HCEC 1CT (cell line): ENCODE data around the gene CCM2.
"Not testable (repeated sequence)": the region's sequence is repeated elsewhere in the genome, so short reads cannot be mapped to it uniquely, and the experiment has no call there.

ENCODE experiments used
- DNase-seq: peaks from one replicate; pipeline ENCODE4 v3.0.0-alpha.2; 2017

CCM2 gene

DNA sequence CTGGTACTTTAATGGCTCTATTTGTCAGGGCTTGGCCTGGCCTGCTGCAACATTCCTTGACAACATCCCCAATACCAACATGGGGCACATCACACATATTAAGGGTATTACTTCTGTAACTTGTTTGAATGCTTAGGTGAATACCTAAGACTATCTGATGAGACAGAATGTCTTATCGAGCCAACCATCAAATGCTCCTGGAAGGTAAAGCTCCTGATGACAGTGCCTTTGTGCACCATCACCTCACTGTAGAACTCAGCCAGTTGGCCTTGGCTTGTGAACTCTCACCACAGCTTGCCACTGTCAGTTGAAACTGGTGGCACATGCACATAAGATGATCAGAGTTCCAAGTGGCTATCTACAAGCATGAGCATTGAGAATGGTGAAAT lies 17.5 kb upstream of the CCM2 start:
- no peak for DNase-seq

DNA sequence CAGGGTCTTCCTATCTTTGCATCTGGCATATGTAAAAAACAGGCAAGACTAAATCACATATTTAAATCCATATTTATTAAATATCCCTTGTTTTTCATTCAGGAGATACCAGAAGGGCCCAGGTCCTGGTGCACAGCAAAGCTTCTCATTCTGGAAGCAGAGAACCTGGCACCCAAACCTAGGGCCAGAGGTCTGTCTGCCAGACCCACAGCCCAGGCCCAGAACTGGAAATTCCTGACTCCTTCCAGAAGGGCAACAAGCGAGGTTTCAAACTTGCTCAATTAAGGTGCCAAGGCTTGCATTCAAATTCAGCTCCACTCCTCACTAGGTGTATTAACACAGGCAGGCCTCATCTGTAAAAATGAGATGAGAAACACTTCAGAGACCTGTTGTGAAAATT lies 17.0 kb upstream of the CCM2 start:
- DNase-seq: no peak

DNA sequence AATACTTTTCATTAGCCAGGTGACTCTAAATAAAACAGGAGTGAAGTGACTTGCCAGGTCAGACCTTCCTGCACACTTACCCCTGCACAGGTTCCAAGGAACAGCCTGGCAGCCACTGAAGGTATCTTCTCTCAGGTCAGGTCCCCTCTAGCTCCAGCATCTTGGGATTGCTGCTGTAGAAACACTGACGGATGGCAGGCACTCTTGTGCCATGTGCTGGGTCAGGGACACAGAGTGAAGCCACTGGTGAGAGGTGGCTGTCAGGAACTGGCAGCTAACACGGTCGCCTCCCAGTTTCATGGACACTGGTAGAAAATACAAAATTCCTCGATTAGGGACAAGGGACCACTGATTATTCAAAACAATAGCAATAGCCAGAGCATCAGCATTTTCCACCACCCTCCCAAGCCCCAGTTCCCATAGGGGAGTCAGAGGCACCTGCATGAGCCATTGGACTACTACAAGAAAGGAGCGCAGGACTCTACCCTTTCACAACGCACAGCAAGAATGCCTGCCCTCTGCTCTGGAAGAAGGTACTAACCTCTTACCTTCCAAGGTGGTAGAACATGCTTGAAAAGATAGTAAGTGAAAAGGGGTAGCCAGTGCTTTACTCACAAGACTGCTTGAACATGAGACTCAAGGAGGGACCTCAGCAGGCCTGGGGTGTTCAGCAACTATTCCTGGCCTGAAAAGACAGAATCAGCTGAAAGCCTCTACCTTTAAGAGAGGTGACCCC lies 16.1 kb upstream of the CCM2 start:
- DNase-seq: no peak

DNA sequence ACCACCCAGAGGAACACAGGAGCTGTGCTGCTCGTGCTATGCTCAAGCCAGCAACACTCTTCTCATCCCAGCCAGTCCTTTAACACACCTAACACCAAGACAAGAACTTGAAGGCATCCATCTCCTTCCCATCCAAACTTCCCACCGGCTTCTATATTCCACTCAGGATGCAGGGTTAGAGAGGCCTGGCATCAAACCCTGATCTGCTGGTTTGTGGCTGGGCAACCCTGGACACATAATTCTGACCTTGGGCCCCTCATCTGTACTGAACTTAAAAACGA lies 15.6 kb upstream of the CCM2 start:
- no peak for DNase-seq

DNA sequence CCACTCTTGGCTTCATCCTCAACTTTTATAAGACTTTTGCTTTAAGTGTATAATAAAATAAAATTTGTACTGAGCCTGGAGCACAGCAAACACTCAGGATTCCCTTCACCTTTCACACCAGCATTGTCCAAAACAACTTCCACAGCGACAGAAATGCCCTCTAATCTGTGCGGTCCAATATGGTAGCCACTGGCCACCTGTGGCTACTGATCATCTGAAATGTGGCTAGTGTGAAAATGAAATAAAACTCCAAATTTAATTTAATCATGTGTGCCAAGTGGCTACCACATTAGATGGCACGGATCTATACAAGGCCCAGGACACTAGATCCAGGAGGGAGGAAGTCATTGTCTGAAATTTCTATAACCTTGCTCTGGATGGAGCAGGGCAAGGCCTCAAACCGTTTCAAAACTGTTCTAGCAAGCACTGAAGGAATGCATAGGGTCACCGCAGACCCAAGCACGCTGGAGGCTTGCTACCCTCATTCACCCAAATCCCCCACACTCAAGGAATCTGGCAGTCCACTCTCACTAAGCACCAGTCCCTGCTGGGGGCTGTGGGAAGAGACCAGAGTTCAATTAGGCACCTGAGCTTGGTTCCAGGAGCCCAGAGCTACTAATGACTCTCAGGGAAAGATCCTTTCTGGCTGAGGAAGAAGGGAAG lies 14.8 kb upstream of the CCM2 start:
- DNase-seq: no peak

DNA sequence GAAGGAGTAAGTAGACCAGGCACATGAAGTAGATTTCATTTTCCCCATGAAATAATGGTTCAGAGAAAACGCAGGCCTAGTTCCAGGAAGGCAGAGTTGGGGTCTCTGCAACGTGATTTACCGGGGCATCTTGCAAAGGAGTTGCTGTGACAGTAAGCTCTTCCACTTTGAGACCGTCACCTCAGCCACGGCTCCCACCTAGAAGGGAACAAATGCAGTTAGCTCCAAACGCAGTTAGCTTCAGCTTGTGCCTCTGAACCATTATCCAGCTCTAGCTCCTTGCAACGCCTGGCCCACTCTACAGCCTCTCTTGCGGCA lies 14.1 kb upstream of the CCM2 start:
- DNase-seq: no peak

DNA sequence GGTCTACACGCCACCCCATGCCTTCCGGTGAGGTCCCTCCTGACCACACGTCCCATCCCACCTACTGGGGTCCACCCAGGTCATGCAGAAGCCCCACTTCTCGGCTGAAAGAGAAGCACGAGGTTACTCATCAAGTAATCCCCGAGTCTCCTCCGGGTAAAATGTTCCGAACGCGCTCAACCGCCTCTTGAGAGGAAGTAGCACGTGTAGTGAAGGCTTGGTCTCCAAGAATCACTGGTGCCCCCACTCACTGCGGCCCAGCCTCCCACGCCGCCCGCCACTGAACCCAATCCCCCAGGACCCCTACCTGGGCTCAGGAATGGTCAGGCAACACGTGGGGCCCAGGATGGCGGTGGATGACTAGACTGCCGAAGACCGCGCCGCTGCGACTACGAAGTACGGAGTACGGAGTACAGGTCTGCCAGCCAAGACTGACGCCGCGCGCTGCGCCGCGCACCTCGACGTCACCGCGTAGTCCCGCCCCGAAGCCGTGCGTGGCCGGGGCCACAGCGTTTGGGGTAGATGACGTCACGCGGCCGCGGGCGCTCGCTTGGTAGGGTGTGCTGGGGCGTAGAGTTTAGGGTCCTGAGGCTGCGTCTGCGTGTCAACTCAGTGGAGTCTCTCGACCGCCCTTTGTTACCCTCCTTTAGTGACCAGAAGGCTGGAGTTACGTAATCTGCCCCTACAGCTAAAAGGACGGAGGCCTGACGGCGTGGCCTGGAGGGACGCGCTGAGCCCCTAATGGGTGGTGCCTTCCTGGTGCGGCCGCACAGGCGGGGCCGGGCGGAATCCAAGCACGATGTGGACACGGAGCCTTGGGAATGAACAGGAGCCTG lies 13.6 kb upstream of the CCM2 start:
- peak; percentile 95 for DNase-seq

DNA sequence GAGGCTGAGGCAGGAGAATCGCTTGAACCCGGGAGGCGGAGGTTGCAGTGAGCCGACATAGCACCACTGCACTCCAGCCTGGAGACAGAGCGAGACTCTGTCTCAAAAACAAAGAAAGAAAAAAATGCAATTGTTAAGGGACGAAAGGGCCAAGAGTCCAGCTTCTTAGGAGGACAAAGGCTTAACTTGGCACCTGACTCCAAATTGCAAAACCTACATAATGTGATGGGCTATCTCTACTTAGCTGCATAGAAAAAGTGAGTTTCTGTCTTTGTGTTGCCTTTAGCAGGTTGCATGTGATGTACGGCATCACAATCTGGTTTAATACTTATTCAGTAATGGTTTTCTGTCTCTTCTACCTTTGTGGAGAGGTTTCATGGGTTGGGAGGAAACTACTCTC lies 12.5 kb upstream of the CCM2 start:
- DNase-seq: no peak

DNA sequence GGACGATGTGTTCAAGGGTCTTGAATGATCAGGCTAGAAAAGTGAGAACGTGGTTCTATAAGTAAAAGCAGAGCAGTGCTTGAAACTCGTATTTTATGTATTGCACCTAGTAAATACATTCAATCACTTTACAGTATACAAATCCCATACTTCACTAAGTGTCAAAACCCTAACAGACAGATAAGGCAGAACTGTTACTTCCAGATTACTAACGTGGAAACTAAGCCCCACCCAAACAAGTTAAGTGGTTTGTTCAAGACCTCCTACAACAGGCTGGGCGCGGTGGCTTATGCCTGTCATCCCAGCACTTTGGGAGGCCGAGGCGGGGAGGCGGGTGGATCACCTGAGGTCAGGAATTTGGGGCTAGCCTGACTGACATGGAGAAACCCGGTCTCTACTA lies 12.0 kb upstream of the CCM2 start:
- DNase-seq: no peak

DNA sequence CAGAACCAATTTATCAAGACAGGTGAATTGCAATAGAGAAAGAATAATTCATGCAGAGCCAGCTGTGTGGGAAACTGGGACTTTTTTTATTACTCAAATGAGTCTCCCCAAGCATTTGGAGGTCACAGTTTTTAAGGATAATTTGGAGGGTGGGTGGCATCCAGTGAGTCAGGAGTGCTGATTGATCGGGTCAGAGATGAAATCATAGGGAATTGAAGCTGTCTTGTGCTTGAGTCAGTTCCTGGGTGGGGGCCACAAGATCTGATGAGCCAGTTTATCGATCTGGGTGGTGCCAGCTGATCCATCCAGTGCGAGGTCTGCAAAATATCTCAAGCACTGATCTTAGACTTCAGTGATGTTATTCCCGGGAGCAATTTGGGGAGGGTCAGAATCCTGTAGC lies 11.3 kb upstream of the CCM2 start:
- DNase-seq: no peak

DNA sequence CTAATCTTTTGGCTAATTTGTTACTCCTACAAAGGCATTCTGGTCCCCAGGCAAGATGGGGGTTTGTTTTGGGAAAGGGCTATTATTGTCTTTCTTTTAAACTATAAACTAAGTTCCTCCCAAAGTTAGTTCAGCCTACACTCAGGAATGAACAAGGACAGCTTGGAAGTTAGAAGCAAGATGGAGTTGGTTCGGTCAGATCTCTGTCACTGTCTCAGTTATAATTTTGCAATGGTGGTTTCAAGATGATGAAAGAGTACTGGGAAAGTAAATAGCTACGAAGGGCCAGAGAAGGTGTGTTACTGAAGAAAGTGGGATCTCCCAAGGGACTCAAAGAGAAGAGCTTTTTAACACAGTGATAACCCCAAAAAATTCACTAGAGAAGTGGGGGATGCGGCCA lies 10.9 kb upstream of the CCM2 start:
- no peak for DNase-seq

DNA sequence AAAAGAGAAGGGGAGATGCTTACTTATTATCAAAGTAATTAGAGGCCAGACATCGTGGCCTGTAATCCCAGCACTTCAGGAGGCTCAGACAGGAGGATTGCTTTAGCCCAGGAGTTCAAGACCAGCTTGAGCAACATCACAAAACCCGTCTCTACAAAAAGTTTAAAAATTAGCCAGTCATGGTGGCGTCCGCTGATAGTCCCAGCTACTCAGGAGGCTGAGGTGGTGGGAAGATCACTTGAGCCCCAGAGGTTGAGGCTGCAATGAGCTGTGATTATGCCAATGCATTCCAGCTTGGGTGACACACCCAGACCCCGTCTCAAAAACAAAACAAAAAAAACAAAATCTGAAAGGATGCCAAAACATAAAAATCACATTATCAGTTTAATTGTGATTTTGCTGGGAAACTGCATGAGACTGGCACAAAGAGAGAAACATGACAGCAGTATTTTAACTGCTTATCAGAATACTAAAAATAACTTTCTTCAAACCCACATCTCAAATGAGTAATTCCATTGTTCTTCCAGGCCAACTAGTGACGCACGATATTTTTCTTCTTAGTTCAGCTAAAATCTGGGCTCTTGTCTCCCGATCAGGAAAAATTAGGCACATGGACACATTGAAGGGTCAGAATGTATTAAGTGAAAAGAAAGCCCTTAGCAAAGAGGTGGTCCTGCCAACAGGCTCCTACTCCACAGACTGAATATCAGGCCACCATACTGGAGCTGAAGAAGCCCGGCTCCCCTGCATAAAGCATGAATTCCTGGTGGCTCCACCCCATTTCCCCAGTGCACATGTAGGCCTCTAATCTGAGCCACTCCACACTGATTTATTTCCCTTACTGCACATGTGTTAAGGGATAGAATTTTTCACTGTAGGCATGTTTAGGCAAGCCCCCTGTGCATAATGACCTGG lies 9.6 kb upstream of the CCM2 start:
- DNase-seq: no peak

DNA sequence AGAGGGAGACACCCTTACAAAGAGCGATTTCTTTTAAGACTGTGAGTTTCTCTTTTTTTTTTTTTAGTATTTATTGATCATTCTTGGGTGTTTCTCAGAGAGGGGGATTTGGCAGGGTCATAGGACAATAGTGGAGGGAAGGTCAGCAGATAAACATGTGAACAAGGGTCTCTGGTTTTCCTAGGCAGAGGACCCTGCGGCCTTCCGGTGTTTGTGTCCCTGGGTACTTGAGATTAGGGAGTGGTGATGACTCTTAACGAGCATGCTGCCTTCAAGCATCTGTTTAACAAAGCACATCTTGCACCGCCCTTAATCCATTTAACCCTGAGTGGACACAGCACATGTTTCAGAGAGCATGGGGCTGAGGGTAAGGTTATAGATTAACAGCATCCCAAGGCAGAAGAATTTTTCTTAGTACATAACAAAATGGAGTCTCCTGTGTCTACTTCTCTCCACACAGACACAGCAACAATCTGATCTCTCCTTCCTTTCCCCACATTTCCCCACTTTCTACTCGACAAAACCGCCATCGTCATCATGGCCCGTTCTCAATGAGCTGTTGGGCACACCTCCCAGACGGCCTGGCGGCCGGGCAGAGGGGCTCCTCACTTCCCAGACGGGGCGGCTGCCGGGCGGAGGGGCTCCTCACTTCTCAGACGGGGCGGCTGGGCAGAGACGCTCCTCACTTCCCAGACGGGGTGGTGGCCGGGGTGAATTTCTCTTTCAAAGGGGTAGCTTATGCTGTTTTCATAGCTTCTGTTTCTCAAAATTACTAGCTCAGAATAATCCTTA lies 7.8 kb upstream of the CCM2 start:
- DNase-seq: not testable (repeated sequence)

DNA sequence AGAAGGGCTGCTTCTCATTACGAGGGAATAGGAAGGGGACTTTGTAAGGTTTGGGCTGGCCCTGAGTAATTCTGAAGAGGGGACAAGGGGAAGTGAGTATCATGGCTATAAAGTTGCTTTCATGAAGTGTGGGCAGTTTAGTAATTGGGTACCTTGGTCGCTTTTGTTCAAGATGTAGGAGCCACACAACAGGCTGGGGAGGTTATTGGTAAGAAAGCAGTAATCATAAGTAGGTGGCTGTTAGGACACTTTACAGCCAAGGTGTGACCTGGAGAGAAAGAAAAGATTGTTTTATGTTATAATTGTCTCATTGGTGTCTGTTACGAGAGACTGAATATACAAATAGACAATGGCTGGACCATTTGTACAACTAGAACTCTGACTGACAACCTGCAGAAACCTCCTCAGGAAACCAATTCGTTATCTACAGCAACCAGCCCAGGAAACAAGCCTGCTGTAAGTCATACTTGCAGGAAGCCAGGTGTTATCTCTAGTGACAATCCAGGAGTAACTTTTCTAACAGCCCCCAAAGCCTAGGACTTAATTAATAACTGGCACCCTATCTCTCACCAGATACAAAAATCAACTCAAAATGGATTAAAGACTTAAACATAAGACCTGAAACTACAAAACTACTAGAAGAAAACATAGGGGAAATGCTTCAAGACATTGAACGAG lies 5.0 kb upstream of the CCM2 start:
- DNase-seq: no peak

DNA sequence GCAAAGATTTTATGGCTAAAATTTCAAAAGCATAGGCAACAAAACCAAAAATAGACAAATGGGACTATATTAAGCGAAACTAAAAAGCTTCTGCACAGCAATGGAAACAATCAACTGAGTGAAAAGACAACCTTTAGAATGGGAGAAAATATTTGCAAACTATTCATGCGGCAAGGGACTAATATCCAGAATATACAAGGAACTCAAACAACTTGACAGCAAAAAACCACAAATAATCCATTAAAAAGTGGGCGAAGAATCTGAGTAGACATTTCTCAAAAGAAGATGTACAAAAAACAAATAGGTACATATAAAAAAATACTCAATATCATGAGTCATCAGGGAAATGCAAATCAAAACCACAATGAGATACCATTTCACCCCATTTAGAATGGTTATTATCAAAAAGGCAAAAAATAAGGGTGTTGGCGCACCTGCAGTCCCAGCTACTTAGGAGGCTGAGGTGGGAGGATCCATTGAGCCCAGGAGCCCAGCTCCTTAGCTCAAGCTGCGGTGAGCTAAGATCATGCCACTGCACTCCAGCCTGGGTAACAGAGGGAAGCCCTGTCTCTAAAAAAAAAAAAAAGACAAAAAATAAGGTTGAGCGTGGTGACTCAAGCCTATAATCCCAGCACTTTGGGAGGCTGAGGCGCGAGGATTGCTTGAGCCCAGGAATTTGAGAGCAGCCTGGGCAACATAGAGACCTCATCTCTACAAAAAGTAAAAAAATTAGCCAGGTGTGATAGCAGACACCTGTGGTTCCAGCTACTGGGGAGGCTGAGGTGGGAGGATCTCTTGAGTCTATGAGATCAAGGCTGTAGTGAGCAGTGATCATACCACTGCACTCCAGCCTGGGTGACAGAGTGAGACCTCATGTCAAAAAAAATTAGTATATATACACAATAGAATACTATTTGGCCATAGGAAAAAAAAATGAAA lies 4.2 kb upstream of the CCM2 start:
- no peak for DNase-seq

DNA sequence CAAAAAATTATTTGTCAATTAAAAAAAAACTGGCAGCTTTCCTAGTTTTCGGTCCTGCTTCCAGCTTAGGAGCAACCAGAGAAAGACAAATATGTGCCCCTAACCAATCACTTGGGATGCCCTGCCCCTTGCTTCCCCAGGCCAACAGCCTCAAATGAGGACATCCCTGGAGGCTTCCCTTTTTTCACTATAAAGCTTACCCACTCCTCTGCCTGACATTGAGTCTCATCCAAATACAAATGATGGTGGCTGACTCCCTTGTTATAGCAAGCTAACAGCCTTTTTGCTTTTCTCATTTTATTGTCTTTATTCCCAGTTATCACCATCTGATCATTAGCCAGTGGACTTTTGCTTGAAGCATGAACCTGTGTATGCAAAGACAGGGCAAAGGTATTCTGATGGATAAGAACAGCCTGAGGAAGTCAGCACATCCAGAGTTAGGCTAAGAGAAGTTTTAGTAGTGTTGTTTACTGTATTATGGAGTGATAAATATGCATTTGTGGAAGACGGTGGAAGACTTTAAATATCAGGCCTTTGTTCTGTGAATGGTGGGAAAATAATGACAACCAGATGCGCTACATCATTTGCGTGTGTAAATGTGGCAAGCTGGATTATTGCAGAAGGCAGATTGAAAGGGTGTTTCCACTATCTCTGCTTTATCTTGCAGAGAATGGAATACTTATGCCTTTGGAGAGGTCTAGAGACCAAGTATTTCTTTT lies 1.7 kb upstream of the CCM2 start:
- no peak for DNase-seq

DNA sequence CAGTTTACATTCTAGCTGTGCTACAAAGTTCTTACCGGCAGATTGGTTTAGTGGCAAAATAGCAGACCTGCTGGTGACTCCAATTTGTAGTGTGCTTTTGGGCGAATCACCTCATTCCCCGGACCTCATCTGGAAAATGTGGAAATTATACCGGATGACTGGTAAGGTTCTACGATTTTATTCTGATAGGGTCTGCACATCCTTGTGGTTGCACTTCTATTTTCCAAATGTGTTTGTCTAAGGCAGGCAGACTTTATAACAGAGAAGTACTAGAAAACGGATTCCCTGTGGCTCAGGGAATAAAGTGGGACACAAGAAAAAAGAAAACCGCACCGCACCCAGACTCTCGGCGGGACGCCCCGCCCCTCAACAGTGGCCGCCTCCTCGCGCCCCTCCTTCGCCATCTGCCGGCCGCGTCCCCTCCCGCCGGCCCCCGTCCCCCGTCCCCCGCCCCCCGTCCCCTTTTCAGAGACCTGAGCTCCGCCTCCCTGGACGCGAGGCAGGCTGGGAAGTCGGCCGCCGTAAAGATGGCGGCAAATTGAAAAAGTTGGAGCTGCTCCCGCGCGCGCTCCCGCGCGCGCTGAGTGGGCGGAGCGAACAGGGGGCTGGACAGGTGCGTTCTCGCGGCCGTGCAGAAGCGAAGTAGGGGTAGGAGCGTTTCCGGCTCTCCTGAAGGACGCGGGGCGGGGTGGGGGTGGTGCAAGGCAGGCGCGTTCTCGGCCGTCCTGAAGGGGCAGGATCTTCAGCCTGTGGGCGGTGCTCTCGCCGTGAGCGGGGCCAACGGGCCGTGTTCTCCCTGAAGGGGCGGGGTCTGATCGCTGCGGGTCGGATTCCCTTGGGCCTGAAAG lies 532 bp upstream of the CCM2 start:
- DNase-seq: peak; percentile 99

DNA sequence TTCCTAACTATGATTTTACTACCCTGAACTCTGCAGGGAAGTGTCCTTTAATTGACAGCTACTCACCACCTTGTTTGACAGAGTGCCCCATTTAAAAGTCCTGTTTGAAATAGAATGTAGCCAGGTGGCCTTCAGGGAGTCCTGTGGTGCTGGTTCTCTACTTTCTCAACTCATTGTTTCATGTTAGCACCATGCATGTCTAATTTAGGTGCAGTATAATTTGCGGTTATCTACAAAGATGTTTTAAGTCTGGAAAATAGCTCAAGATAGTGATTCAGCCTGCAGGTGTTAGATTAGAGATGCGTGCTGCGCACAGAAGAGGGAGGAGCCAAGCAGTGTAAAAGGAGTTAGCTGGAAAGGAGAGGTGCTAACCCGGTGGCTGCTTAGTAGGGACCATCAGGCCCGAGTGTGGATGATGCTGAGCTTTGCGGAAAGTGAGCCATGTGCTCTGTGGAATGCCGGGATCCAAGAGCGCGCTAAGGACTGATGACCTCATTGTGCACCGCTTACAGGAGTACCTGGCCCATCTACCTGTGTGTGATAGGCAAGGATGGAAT lies 1.2 kb downstream of the CCM2 start:
- DNase-seq: no peak

DNA sequence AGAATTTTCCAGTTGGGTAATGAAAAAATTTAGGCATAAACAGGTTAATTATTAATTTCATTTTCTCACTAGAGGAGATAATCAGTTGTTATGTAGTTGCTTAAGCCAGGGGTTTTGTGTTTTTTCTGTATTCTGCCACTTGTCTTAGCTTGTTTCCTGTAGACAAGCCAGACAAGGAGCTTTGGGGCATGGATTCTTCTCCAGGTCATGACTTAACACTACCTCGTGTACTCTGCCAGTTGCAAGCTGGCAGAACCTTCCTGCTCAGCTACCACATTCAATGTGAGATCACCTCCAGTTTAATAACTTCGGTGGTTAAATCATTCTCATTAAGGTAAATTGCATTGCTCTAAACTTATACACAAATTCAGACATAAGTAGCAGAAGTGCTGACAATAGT lies 1.8 kb downstream of the CCM2 start:
- no peak for DNase-seq
